HG03378 (cell line): ENCODE data around the gene AVPI1.
A peak's percentile ranks its signal among the peaks of the same experiment; 100 is the strongest.
"Not testable (repeated sequence)": the region's sequence is repeated elsewhere in the genome, so short reads cannot be mapped to it uniquely, and the experiment has no call there.

ENCODE experiments used
- ATAC-seq: cut with Tn5 transposase; IDR thresholded peaks from one replicate; pipeline ENCODE4 v1.9.1; 2021; ENCODE audit warnings: mild to moderate bottlenecking, moderate library complexity; ENCODE audit not compliant: unreplicated experiment

The AVPI1 gene

DNA sequence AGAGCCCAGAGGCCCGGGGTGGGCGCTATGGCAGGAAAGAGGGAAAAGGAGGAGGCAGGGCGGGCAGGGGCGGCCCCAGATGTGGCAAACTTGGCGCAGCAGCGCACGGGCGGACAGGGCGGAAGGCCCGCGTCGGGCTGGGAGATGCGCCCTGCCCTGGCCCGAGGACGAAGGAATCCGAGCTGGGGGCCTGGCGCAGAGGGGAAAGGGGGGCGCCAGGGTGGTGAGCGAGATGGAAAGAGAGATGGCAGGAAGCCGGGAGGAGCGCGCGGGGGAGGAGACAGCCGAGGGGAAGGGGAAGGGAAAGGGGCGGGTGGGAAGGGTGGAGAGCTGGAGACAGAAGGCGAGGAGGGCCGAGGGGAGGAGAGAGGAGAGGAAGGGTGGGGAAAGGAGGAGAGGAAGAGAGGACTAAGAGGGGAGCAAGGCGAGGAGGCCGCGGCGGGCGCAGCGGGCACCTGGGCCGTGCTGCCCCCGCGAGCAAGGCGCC is 26.3 kb upstream of the AVPI1 start, which contains the start of gene MARVELD1:
TSS of gene MARVELD1 (plus strand) at position 392 of the 487 bp plus-strand sequence. CDS start 147 bp downstream, outside the sequence.
- ATAC-seq, result no peak

DNA sequence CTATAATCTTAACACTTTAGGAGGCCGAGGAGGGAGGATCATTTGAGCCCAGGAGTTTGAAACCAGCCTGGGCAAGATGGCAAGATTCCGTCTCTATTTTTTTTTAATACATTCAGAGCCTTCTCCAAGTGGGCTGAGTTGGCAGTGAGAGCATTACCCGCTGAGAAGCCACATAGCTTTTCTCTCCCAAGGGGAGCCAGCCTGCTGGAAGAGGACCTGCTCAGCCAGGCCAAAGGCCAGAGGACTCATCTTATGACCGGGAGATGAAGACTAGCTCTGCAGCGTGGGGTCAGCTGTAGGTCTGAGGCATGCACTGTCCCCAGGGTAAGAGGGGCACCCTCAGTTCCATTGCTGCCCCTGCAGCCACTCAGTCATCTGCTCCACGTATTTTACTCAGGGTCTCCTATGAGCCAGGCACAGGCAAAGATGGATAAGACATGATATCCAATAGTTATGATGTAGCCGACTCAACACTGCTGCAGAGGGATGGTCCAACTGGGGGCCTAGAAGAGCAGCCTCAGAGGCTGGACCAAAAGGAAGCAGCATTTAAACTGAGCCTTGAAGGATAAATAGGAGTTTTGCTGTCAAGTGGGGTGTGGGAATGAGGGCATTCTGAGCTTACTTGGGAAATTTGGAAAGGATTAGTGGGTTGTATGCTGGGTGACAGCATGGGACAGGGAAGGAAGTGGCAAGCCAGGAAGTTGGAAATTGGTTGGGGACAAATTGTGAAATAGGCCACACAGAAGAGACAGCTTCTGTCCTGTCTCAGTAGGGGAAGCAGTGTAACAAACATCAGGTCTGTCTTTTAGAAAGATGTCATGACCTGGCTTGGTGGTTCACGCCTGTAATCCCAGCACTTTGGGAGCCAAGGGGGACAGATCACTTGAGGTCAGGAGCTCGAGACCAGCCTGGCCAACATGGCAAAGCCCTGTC is 24.9 kb upstream of the AVPI1 start:
- ATAC-seq, result no peak

DNA sequence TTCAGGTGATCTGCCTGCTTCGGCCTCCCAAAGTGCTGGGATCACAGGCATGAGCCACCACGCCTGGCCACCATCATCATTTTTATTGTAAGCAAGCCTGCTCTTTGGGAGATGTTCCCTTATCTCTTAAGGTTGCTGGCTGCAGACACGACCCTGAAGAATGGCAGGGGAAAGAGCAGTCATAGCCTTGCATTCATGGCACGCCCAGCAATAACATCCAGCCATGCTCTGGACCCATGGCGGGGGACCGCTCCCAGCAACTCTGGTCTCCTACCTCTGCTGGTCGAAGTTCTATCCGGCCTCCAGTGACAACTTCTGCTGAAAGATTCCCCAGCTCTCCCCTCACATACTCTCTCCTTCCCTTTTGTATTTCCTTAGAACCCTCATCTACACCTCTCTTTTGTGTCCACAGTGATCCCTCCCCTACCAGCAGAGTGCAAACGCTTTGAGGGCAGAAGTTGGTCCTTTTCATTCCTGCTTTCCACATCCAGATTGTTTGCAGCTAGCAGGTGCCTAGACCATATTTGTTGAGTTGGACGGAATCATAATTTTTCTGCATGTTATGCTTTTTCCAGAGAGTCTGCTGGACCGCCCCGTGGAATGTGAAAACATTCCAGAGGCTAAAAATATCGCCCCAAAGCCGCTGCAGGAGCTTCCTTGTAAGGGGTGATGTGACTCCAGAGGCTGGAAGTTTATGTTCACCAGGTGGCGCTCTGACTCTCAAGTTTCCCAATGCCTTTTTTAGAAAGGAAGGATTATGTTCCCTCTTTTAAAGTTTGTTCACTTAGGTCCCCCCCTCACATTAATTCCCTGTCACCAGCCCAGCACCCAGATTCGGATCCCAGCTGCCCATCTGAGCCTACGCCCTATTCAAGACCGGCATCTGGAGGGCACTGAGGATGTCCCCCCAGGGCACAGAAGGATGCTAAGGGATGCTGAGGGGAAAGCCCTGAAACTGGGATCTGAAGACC is 22.2 kb upstream of the AVPI1 start:
- ATAC-seq, result no peak

DNA sequence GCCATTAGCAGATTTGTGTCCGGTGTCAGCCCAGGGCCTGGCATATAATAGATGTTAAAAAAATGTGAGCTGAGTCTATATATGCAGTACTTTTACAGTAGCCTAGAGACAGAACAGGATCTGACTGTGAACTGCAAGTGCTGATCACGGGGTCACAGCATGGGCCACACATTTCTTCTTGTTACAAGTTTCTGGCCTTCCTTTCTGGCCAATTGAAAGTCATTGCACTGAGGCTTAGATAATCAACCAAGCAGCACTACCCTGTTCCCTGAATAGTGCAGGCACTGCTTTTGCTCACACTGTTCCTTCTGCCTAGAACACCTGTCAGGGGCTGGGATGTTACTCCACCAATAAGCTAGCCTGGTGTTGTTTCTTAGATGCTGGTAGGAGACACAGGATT is 21.1 kb upstream of the AVPI1 start:
- no peak for ATAC-seq

DNA sequence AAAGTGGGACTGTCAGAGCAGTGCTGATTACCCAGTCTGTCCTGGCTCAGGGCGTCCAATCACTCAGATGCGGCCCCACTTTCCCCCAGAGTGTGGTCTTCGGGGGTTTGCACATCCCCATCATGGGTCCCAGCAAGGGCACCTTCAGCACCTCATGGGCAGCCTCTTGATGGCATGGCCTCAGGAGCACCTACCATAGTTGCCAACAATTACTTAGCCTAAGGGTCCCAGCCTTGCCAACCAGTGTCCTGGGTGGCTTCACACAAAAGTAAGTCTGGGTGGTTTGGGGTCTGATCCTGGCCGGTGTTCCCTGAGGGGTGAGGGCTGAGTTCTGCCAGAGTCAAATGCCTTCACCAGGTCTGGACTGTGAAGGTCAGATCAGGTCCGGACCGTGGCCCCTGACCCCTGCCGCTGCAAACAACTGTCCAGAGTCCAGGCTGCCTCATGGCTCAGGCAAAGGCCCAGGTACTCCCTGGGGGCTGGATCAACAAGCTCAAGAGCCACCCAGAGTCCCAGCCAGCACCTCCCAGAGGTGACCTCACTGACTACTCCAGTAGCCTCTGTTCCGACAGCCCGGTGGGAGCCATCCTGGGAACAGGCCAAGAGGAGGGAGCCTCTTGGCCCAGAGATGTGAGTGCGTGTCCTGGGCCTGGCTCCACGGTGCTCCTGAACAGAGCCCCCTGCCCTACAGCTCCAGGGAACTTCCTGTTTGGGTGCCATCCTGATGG is 20.3 kb upstream of the AVPI1 start:
- no peak for ATAC-seq

DNA sequence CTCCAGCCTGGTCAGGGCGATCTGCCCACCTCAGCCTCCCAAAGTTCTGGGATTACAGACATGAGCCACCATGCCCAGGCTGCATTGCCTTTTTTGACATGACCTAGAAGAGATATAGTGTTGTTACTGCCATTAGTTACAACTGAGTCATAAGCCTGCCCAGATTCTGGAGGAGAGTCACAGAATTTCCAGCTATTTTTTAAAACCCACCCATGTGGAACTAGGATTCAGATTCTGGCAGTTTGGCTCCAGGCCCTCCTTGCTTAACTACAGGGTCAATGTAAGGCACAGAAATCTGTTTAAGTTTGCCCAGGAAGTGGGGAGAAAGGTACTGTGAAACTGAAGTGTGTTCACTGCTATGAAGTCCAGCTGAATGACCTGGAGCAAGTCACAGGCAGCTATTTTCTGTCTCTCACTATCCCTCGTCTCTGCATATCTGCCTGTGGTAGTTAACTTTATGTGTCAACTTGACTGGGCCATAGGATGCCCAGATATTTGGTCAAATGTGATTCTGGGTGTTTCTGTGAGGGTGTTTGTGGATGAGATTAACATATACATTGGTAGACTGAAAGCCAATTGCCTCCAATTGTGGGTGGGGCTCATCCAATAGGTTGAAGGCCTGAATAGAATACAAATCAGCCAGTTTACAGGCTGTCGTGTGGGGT is 18.1 kb upstream of the AVPI1 start:
- no peak for ATAC-seq

DNA sequence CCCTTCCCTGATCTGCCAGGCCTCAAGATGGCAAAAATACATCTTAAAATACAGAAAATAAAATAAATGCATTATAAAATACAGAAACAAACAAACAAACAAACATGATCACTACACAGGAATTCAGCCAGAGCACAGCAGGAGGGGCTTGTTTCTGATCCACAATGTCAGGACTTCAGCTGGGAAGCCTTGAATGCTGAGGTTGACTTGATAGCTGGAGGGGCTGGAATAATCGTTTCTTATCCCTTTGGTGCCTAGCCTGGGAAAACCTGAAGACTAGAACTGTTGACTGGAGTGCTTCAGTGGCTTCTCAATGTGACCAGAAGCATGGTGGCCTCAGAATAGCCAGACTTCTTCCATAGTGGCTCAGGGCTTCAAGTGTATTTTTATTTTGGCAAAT is 17.3 kb upstream of the AVPI1 start:
- no peak for ATAC-seq

DNA sequence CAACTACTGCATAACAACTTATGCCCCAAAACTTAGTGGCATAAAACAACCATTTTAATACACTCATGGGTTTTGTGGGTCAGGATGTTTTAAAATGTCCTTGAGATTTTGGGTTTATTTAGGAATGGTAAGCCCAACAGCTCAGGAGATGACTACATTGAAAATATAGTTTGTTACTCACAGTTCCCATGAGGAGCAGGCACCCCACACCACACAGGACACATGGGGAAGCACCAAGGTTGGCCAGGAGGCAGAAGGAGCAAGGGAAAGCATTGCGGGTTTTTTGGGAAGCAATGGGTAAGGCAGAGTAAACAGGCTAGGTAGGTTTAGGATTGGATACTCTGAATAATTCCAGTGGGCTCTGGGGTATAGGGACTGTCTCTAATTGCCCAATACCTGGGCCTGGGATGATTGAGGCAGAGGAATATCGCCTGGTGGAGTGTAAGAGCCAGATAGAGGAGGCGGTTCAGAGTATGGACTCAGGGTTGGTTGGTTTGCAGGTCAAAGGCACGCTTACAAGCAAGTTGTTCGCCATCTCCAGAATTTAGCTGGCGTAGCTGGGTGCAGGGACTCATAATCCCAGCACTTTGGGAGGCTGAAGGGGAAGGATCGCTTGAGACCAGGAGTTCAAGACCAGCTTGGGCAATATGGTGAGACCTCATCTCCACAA is 16.5 kb upstream of the AVPI1 start:
- no peak for ATAC-seq

DNA sequence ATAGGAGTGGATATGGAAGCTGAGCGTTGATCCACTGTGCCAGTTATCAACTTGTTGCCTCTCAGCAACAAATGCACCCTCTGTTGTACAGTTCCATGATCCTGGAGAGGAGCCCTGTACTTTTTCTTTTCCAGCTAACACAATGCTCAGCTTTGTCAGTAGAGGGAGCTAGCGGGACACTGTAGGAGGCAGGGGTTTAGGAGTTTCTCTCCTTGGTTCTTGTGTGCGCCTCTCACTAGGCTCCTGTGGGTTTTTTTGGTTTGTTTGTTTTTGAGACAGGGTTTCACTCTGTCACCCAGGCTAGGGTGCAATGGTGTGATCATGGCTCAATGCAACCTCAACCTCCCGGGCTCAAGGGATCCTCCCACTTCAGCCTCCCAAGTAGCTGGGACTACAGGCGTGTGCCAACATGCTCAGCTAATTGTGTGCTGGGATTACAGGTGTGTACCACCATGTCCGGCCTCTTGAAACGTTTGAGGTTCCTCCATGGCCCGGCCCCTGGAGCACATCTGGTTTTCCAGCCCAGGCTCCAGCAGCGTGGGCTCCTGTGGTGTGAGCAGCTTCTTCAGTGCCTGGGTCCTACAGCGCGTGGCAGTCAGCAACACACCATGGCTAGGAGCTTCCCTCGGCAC is 14.5 kb upstream of the AVPI1 start:
- ATAC-seq, result peak; percentile 61

DNA sequence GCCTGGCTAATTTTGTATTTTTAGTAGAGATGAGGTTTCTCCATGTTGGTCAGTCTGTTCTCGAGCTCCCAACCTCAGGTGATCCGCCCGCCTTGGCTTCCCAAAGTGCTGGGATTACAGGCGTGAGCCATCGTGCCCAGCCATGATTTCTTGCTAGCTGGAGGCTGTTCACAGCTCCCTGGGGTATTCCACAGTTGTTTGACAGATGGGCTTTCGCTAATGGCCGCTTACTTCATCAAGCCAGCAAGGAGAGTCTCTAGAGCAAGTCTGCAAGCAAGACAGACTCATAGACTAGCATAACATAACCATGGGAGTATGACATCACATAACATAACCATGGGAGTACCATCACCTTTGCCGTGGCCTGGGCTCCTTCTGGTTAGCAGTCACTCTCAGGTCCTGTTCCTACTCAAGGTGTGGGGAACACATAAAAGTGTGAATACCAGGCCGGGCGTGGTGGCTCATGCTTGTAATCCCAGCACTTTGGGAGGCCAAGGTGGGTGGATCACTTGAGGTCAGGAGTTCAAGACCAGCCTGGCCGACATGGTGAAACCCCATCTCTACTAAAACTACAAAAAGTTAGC is 11.1 kb upstream of the AVPI1 start:
- not testable (repeated sequence) for ATAC-seq

DNA sequence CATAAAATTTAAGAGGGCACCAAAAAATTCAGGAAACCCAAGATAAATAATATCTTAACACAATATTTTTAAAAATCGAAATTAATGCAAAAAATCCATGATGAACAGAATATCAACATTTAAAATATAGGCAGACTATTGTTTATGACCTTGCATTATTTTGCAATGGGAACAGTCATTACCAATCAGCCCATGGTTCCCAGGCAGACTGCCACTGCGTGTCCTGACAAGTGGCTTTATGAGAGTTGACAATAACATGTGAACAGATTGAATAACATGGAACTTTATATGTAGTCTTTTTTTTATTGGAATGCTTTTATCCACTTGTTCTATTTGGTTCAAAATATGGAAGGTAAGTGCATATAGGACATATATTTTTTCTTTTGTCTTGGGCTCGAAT is 3.1 kb upstream of the AVPI1 start:
- no peak for ATAC-seq

DNA sequence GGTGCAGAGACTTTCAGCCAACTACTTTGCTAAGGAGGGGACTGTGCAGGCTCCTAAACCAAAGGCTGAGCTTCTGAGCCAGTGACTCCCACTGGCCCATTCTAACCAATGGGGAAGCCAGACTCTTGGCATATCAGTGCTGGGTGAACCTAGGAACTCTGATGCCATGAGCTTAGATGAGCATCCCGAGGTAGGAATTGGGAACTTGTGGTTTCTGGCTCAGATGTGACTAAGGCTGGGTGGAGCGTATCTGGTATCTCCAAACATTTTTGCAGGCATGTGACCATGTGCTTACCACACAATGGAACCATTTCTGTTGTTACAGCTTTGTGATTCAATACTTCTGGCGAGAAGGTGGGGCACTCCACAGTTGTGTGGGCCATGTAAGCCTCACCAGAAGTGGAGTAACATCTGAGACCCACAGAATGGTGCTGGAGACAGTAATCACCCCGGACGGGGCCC is 2.5 kb upstream of the AVPI1 start:
- ATAC-seq, result no peak

DNA sequence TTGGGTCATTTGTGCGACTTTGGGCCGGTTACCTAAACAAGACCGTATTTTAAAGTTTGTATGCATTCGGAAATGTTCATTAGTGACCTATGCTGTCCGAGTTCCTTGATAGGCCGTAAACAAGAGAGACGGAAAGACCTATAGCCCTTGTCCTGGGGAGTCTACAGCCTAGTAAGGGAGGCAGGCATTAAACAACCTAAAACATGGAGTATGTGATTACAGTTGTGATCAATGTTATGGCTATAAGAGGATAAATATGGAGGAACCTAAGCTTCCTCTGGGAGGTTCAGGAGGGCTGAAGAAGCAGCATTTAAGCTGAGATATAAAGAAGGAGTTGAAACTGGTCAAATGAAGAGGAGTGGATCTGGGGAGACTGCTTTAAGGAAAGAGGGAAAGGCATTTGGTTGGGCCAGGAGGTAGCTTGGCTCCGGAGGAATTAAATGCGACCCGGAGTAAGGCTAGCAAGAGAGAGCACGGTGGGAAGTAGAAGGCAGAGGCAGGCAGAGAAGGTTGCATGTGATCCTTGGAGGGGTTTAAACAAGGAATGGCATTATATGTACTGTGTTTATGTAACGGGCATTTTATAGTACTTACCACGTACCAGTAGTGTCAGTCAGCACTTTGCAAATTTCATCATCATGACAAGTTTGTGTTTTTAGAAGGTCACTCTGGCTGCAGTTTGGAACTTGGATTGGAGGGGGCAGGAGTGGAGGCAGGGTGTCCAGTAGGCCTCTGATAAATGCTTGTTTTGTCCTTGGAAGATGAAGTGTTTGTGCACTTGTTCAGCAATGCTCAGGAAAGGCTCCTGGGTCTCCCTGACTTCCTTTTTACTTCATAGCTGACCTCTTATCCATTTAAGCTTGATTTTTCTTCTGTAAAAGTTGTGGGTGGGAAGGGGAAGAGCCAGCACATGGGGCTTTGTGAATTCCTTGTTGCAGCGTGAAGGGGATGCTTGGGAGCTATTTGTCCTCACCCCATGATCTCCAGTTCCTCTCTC is 1.0 kb upstream of the AVPI1 start:
- no peak for ATAC-seq

DNA sequence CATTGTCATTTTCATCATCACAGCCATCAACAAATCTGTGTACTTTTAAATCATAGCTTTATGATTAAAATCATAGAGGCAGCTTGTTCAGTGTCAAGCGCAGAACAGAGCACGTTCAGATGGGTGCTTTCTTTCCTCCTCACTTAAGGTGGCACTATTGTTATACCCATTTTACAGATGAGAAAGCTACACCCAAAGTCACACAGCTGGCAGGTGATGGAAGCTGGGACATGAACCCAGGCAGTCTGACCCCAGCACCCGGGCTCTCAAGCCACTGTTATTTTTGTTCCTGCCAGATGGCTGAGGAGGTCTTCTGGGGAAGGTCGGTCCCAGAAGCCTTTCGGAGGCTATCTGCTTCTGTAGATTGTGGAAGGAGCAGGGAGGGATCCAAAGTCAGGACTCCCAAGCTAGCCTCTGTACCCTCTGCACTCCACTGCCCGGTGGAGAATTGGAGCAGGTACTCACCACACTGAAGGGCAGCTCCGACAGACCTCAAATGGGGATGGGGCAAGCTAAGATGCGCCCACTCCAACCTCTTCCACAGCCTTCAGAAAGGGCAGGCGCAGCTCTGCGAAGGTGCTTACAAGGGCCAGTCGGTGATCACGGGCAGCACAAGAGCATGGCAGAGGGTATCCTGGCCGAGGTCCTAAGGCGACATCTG is 610 bp downstream of the AVPI1 start:
- ATAC-seq, result no peak

DNA sequence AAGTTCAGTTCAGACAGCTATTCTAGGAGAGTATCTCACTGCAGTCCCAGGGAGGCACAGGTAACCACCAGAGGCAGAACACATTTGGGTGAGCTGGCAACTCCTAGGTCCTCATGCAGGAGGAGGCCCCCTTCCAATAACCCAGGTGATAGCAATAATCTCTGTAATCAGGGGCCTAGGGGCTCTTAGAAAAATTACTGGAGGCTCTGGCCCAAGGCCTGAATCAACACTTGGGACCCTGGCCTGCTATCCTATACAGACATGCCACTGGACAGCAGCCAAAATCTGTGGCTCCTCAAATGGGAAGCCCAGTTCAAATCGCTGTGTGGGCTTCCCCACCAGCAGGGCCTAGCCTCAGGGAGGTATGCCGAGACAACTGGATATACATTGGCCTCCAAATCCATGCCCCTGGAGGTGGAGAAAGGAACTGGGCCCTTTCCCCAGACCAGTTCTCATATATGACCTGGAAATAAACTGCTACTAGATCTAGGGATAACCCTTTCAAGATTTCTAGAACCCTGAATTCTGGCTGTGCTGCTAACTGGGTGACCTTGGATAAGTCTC is 1.6 kb downstream of the AVPI1 start:
- no peak for ATAC-seq

DNA sequence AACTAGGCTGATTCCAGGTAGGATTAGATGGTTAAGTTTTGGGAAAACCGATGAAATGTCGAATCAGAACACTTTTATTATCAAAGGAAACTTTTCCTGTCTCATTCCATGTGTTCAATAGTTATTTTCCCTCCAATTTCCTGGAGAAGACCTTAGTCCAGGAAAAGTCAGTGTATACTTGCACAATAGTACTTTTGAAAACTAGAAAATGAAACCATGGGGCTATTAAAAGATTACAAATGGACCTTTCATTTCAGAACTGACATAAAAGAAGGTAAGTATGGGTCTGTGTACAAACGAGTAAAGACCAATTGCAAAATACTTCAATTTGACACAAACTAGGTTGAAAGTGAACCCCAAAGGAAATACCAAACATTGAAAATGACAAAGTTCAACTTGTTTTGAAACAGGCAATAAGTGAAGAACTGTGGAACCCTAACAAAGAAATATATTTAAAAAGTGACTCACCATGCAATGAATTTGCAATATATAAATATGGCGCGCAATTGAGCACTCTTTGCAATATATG is 2.1 kb downstream of the AVPI1 start:
- ATAC-seq, result no peak
